ENCODE data around the gene PHB1.
"Not testable (repeated sequence)": the region's sequence is repeated elsewhere in the genome, so short reads cannot be mapped to it uniquely, and the experiment has no call there.

PHB1 gene

DNA sequence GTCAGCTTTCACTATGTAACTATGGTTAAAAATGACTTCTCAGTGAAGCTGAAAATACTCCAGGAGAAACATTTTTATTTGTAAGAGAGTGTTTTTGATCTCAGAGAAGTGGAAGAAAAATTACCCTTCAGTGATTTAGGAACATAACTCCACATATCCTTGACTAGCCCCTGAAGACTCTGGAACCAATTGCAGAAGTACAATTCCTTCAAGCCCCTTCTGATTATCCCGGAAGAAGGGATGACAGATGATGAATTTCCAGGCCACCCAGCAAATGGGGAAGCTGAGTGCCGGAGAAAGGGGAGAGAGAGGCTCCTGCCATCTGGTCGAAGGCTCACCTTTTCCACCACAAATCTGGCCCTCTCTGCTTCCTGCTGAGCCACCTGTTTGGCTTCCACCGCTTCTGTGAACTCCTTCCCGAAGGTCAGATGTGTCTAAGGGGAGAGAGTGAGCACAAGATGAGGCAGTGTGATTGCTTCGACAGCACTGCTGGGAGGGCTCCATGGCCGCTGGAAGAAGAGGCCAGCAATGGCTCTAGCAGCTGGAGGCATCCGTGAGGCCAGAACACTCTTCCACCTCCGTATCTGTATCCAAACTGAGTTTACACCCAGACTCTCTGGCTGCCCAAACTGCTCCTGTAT lies 8.1 kb downstream of the PHB1 start:
- DNase-seq (ENCODE audit: low read depth): no peak

DNA sequence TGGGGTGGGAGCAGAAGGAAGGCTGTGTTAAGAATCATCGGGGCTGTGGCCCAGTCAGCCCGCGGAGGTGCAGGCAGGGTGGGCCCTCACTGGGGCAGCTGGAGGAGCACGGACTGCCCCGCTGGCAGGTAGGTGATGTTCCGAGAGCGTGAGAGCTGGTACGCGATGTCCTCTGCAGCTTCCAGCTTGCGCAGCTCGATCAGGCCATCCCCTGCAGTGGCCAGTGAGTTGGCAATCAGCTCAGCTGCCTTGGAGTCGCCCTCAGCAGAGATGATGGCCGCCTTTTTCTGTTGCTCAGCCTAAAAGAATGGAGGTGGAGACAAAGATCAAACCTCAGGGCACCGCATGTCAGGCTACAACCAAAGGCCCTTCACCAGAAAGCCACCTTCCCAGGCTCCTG lies 9.8 kb downstream of the PHB1 start:
- no peak for DNase-seq (ENCODE audit: low read depth)

DNA sequence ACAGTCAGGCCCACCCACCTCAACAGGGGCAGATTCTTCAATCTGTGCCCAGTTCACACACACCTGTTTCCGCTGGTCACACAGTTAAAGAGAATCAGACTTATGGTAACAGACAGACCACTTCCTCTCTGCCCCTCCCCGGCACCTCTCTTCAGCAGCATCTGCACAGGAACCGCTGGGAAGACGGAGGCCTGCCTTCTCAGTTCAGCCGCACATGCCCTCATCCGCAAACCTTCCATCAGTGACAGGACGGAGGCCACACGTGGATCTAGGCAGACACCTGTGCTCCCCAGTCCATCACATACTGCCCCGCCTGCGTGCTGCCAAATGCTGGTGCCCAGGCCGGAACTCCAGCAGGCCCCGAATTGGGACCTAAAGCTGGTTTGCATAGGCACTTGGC lies 10.3 kb downstream of the PHB1 start:
- no peak for DNase-seq (ENCODE audit: low read depth)

GRCh38 chr17:49403514-49404289 lies 11.0 kb downstream of the PHB1 start:
- no peak for DNase-seq (ENCODE audit: low read depth)

GRCh38 chr17:49402706-49403105 lies 12.0 kb downstream of the PHB1 start:
- no peak for DNase-seq (ENCODE audit: low read depth)

- DNase-seq (ENCODE audit: low read depth): no peak
Measured at GRCh38 chr17:49401971-49402611, 12.6 kb downstream of the PHB1 start.

- no peak for DNase-seq (ENCODE audit: low read depth)
Measured at GRCh38 chr17:49399995-49400394, 14.7 kb downstream of the PHB1 start.

DNA sequence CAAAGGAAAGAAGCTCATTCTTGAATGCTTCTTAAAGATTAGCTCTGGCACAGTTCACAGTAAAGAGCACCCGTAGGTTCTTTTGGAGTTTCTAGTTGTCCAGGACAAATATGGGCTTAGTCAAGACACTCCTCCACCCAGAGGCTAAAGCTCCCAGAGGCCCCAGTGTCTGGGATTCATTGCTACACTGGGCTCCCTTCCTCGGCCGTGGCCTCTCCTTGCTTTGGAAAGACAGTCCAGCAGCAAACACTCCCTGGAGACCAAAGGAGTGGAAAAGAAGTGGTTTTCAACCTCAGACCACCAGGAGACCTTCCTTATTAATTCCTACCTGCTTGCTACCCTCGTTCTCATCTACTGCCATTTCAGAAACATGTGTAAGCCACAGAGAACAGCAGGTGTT lies 17.1 kb downstream of the PHB1 start:
- no peak for DNase-seq (ENCODE audit: low read depth)

DNA sequence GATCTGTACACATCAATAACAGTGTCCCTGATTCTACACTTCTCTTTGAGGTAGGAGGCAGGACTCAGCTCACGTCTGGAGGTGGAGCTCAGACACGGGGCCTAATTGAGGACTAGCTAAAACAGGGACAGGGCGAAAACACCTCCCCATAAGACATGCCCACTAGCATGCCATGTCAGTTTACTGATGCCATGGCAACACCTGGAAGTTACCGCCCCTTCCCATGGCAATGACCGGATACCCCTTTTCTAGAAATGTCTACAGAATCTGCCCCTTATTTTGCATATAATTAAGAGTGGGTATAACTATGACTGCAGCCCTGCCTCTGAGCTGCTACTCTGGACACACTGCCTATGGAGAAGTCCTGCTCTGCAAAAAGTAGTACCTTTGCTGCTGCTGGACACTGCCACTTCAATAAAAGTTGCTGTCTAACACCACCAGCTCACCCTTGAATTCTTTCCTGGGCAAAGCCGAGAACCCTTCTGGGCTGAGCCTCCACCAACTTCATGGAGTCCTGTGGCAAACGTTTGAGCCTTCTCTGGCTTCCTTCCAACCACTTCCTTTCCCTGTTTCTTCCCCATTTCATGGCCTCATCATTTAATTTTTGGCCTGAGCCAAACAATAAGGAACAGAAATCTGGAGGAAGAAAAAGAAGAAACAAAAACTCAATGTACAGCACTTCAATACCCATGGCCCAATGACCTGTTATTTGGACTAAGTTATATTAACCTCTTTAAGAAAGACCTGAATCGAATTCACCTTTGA lies 21.0 kb downstream of the PHB1 start:
- DNase-seq (ENCODE audit: low read depth): no peak

GRCh38 chr17:49390548-49391324 lies 23.9 kb downstream of the PHB1 start:
- DNase-seq (ENCODE audit: low read depth): no peak

- not testable (repeated sequence) for DNase-seq (ENCODE audit: low read depth)
Measured at GRCh38 chr17:49389514-49390347, 25.0 kb downstream of the PHB1 start.

GRCh38 chr17:49388692-49389513 lies 25.8 kb downstream of the PHB1 start:
- no peak for DNase-seq (ENCODE audit: low read depth)

DNA sequence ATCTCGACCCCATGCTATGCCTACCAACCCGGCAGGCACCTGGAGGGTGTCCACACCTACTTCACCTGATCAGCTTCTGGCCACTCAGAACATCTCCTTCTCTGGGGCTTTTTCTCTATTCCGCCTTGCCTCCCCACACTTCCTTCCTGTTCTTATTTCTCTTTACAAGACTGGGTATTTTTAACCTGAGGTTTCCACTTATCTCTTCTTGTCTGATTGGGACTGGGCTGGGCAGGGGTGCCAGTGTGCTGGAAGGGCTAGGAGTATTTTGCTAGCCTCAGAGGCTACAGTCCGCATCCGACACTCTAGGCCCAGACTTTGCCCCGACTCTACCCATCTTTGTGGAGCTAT lies 26.4 kb downstream of the PHB1 start:
- DNase-seq (ENCODE audit: low read depth): no peak

GRCh38 chr17:49387498-49388289 lies 27.0 kb downstream of the PHB1 start:
- DNase-seq (ENCODE audit: low read depth): no peak

GRCh38 chr17:49386373-49386772 lies 28.3 kb downstream of the PHB1 start:
- DNase-seq (ENCODE audit: low read depth): no peak

GRCh38 chr17:49384951-49385350 lies 29.7 kb downstream of the PHB1 start:
- DNase-seq (ENCODE audit: low read depth): no peak

DNA sequence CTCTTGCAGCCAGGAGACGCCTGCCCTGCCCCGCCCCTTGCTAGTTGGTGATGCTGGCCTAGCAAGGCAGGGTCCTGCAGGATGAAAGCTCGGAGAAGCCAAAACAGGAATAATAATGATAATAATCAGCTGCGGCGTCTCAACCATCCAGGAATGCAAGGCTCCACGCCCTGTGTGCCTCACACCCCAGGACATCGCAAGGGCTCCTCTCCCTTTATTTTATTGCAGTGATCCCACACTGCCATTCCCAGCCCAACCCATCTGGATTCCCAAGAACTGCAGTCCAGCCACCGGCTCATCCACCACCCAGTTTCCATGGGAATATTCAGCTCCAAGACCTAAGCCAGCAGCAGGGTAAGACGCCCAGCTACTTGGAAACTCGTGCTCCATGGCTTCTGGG lies 31.6 kb downstream of the PHB1 start:
- no peak for DNase-seq (ENCODE audit: low read depth)

DNA sequence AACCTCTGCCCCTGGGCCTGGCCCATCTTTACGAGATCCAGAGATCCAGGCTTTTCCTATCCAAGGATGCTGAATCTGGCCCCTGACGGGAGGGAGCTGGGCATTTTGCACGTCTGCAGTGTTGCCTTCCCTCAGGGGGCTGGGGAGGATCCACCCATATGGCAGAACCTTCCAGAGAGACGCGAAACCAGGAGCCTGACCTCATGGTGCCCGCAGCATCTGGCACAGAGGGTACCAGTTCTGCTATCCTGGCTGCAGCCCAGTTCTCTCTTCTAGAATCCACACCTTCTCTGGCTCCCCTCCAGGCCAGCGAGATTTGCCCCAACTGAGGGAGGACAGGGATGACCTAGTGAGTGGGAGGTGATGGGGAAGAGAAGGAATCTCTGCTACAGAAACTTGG lies 32.1 kb downstream of the PHB1 start:
- no peak for DNase-seq (ENCODE audit: low read depth)

- no peak for DNase-seq (ENCODE audit: low read depth)
Measured at GRCh38 chr17:49381793-49382192, 32.9 kb downstream of the PHB1 start.
